ENCODE data around the gene PTPRA.
A peak's percentile ranks its signal among the peaks of the same experiment; 100 is the strongest.
"Not testable (repeated sequence)": the region's sequence is repeated elsewhere in the genome, so short reads cannot be mapped to it uniquely, and the experiment has no call there.

Gene PTPRA

GRCh38 chr20:2984956-2985661, 111.8 kb downstream of the PTPRA start:
- FAIRE-seq (no peak), DNase-seq (ENCODE audit: insufficient read length, low spot score) (no peak)

- FAIRE-seq (no peak), DNase-seq (ENCODE audit: insufficient read length, low spot score) (no peak)
Observed at GRCh38 chr20:2986466-2986865, 113.2 kb downstream of the PTPRA start.

- no peak for FAIRE-seq
Observed at GRCh38 chr20:2987861-2988260, 114.6 kb downstream of the PTPRA start.

GRCh38 chr20:2991532-2991931, 118.3 kb downstream of the PTPRA start:
- FAIRE-seq (no peak), DNase-seq (ENCODE audit: insufficient read length, low spot score) (no peak)

More at GRCh38 chr20:2987861-2988260, 114.6 kb downstream of the PTPRA start:
- no peak for DNase-seq (ENCODE audit: insufficient read length, low spot score)

- DNase-seq (ENCODE audit: insufficient read length, low spot score), result no peak
- FAIRE-seq, result no peak
Observed at GRCh38 chr20:2993250-2993649, 120.0 kb downstream of the PTPRA start.

GRCh38 chr20:2995796-2996195, 122.5 kb downstream of the PTPRA start:
- no peak for FAIRE-seq
- no peak for DNase-seq (ENCODE audit: insufficient read length, low spot score)

- DNase-seq (ENCODE audit: insufficient read length, low spot score) (no peak), FAIRE-seq (no peak)
Observed at GRCh38 chr20:2998728-2999127, 125.4 kb downstream of the PTPRA start.

- DNase-seq (ENCODE audit: insufficient read length, low spot score) (no peak), FAIRE-seq (peak; percentile 94)
Observed at GRCh38 chr20:3000852-3001523, 127.7 kb downstream of the PTPRA start.

- no peak for DNase-seq (ENCODE audit: insufficient read length, low spot score)
- FAIRE-seq, result no peak
Observed at GRCh38 chr20:3003416-3003815, 130.1 kb downstream of the PTPRA start.

GRCh38 chr20:3010985-3011723, 137.9 kb downstream of the PTPRA start:
- no peak for DNase-seq (ENCODE audit: insufficient read length, low spot score)
- no peak for FAIRE-seq

- no peak for FAIRE-seq
- no peak for DNase-seq (ENCODE audit: insufficient read length, low spot score)
Observed at GRCh38 chr20:3011752-3012151, 138.5 kb downstream of the PTPRA start.

GRCh38 chr20:3013771-3014170, 140.5 kb downstream of the PTPRA start:
- DNase-seq (ENCODE audit: insufficient read length, low spot score) (no peak), FAIRE-seq (no peak)

GRCh38 chr20:3014179-3014578, 140.9 kb downstream of the PTPRA start:
- FAIRE-seq, result no peak
- DNase-seq (ENCODE audit: insufficient read length, low spot score), result no peak

- DNase-seq (ENCODE audit: insufficient read length, low spot score) (no peak), FAIRE-seq (no peak)
Observed at GRCh38 chr20:3014662-3015061, 141.4 kb downstream of the PTPRA start.

- DNase-seq (ENCODE audit: insufficient read length, low spot score); FAIRE-seq: not testable (repeated sequence)
Observed at GRCh38 chr20:3015302-3015701, 142.0 kb downstream of the PTPRA start.

GRCh38 chr20:3021327-3021726, 148.0 kb downstream of the PTPRA start:
- no peak for FAIRE-seq

GRCh38 chr20:3021777-3022176, 148.5 kb downstream of the PTPRA start:
- DNase-seq (ENCODE audit: insufficient read length, low spot score) (no peak), FAIRE-seq (no peak)

More at GRCh38 chr20:3021327-3021726, 148.0 kb downstream of the PTPRA start:
- no peak for DNase-seq (ENCODE audit: insufficient read length, low spot score)

GRCh38 chr20:3022559-3023490, 149.5 kb downstream of the PTPRA start:
- DNase-seq (ENCODE audit: insufficient read length, low spot score); FAIRE-seq: not testable (repeated sequence)

- FAIRE-seq (no peak), DNase-seq (ENCODE audit: insufficient read length, low spot score) (no peak)
Observed at GRCh38 chr20:3027987-3028386, 154.7 kb downstream of the PTPRA start.

GRCh38 chr20:3031524-3032147, 158.4 kb downstream of the PTPRA start:
- FAIRE-seq (no peak), DNase-seq (ENCODE audit: insufficient read length, low spot score) (no peak)
